Measurements from ENCODE around the gene REEP1.

Gene REEP1

DNA sequence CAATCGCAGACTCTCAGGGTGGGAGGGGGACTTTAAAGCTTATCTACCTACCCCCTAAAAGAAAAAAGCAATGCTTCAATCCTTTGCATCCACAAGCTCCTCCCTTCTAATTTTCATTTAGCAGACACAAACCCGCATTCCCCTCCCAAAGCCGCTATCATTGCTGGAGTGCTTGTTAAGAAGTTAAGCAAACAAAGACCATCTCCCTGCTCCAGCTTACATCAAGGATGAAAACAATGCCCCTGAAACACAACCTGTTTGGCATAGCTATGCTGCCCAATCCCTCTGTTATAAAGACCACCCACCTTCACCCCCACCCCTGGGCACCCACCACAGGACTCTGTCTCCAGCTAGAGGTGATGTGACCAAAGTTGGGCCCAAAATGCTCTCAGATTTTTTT lies 33.0 kb downstream of the REEP1 start:
- H3K4me3 ChIP-seq (ENCODE audit: low read depth, low read length), result no peak overlapping the region

GRCh38 chr2:86302320-86302719 lies 35.1 kb downstream of the REEP1 start:
- no peak overlapping the region for H3K4me3 ChIP-seq (ENCODE audit: low read depth, low read length)
- TF ChIP-seq, protein P1, sequence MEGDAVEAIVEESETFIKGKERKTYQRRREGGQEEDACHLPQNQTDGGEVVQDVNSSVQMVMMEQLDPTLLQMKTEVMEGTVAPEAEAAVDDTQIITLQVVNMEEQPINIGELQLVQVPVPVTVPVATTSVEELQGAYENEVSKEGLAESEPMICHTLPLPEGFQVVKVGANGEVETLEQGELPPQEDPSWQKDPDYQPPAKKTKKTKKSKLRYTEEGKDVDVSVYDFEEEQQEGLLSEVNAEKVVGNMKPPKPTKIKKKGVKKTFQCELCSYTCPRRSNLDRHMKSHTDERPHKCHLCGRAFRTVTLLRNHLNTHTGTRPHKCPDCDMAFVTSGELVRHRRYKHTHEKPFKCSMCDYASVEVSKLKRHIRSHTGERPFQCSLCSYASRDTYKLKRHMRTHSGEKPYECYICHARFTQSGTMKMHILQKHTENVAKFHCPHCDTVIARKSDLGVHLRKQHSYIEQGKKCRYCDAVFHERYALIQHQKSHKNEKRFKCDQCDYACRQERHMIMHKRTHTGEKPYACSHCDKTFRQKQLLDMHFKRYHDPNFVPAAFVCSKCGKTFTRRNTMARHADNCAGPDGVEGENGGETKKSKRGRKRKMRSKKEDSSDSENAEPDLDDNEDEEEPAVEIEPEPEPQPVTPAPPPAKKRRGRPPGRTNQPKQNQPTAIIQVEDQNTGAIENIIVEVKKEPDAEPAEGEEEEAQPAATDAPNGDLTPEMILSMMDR (IDR thresholded peaks at IDR 0.05; ENCODE audit: borderline replicate concordance, insufficient read depth, low read depth, low read length), result no peak

More for the DNA sequence above, 33.0 kb downstream of the REEP1 start:
- TF ChIP-seq, protein P1 (IDR thresholded peaks at IDR 0.05; ENCODE audit: borderline replicate concordance, insufficient read depth, low read depth, low read length), result no peak

DNA sequence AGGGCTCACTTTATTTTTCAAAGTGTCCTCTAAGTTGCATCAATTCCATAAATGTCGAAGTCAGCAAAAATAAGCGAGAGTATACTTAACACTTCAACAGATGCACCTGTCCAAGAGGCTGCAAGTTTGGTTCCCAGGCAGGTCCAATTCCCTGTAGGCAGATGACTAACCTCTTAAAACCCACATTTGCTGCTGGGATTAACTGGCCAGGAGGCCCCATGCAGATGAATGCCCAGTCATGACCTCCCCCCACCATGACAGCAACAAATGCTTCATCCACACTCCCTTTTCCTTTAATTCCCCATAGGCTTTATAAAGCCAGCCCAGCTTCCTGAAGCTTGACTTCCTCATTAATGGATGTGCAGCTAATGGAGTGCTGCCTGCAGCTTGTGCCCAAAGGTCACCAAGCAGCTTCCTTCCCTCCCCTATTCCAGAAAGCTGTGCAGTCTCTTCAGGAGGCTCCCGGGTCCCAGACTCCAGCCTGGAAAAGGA lies 35.7 kb downstream of the REEP1 start:
- TF ChIP-seq, protein P1 (IDR thresholded peaks at IDR 0.05; ENCODE audit: borderline replicate concordance, insufficient read depth, low read depth, low read length), result no peak
- H3K4me3 ChIP-seq (ENCODE audit: low read depth, low read length), result no peak overlapping the region

DNA sequence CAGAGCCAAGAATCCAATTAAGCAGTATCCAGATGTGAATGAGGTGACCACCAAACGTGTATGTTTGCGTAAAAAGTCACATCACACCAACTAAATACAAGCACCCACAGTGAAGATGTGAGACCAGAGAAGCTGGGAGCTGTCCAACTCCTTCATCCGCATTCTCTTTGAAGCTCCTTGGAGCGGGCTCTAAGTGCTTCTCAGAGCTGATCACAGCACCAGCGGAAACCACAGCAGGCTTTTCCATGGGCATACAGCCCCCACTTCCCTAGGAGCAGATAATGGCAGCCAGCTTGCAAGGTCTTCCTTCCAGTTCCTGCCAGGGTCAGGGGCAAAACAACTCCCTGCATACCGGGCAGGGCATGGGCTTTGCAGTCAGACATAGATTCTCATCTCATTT lies 36.4 kb downstream of the REEP1 start:
- H3K4me3 ChIP-seq (ENCODE audit: low read depth, low read length), result no peak overlapping the region
- TF ChIP-seq, protein P1 (IDR thresholded peaks at IDR 0.05; ENCODE audit: borderline replicate concordance, insufficient read depth, low read depth, low read length), result no peak

- no peak overlapping the region for H3K4me3 ChIP-seq (ENCODE audit: low read depth, low read length)
- TF ChIP-seq, protein P1 (IDR thresholded peaks at IDR 0.05; ENCODE audit: borderline replicate concordance, insufficient read depth, low read depth, low read length), result no peak
These were observed 36.9 kb downstream of the REEP1 start for GRCh38 chr2:86300496-86300895.

DNA sequence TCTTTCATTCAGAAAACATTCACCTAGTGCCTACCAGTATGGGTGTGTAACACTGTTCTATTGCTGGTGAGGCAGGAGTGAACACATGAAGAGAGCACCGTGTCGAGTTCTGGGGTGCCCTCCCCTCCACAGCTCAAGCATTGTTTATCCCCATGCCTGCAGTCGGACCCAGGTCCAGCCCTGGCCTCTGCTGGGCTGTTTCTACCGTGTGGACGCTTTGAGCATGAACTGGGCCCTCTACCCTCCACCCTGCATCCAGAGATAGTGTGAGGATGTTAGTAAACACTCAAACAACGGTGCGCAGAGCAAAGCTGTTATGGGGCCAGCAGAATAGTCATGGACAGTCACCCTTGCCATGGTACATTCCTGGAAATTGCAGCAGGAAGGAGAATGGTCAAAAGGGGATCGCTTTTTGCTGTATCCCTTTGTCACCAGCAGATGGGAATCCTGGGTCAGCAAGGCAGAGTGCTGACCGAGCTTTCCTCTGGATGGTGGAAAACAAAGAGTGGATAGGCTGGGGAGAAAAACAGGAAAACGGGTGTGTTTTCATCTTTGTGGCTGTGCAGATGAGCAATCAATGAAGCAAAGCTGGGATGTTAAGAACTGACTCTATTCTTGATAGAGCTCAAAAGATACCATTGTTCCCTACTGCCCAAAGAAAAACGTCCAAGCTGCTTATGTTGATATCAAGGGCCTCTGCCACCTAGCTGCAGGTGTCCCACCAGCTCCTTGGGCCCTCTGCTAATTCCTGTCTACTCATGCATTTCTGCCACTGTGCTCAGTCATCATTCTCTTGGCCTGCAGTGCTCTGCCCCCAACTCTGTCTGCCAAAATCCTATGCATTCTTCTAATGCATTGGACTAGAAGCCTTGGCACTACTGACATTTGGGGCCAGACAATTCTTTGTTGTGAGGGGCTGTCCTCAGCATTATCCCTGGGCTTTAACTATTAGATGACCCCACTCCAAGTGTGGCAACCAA lies 38.7 kb downstream of the REEP1 start:
- TF ChIP-seq, protein P1 (IDR thresholded peaks at IDR 0.05; ENCODE audit: borderline replicate concordance, insufficient read depth, low read depth, low read length), result no peak
- no peak overlapping the region for H3K4me3 ChIP-seq (ENCODE audit: low read depth, low read length)
